OCI-LY7 (cell line): ENCODE data around the gene KDM6B. TPM values are rescaled to one million over a fixed set of nuclear protein-coding genes. Genes with fewer than 3 reads are reported as not detected.
A peak's percentile ranks its signal among the peaks of the same experiment; 100 is the strongest.

Source experiments
- BruUV-seq: library from RNA; stranded (reverse); fragments of 400-500 nt; replicated peaks from 2 replicates; lab custom pipeline; 2021; lab: Mats Ljungman, UMichigan
- CTCF ChIA-PET: fragments of 300-600 bp; sonication (Branson Sonifier 250); formaldehyde crosslinking; loops from one replicate; lab custom pipeline; 2022; ENCODE audit warnings: antibody characterized with exemption; ENCODE audit not compliant: unreplicated experiment; lab: Charles Lee
- POLR2A ChIA-PET: fragments of 300-600 bp; sonication (Branson Sonifier 250); formaldehyde crosslinking; loops from one replicate; lab custom pipeline; 2022; ENCODE audit warnings: antibody characterized with exemption; lab: Charles Lee
- DNase-seq: peaks from one replicate; pipeline ENCODE4 v3.0.0-alpha.2; 2015; ENCODE audit warnings: low spot score
- H2AFZ ChIP-seq: fragments of 200-600 bp; sonication (generic), shearing (Covaris generic); 2 replicates; pipeline ENCODE4 v1.6.1; 2014; ENCODE audit warnings: mild to moderate bottlenecking, antibody characterized with exemption, low read length, moderate library complexity
- H3K27ac ChIP-seq: fragments of 200-600 bp; sonication (generic); 2 replicates; pipeline ENCODE4 v1.5.1; 2014; ENCODE audit warnings: mixed run types, low read depth, mild to moderate bottlenecking, moderate library complexity, low read length, inconsistent platforms; ENCODE audit not compliant: poor library complexity, severe bottlenecking
- H3K36me3 ChIP-seq: fragments of 200-600 bp; sonication (generic); 2 replicates; pipeline ENCODE4 v1.6.1; 2014; ENCODE audit warnings: mild to moderate bottlenecking, antibody characterized with exemption, low read length, moderate library complexity, mixed read lengths; ENCODE audit not compliant: insufficient read depth
- H3K4me1 ChIP-seq: fragments of 200-600 bp; sonication (generic); 2 replicates; pipeline ENCODE4 v1.5.1; 2014; ENCODE audit warnings: mild to moderate bottlenecking, low read length; ENCODE audit not compliant: insufficient read depth, poor library complexity, severe bottlenecking
- H3K4me2 ChIP-seq: fragments of 200-600 bp; sonication (generic); 2 replicates; pipeline ENCODE4 v1.6.1; 2014; ENCODE audit warnings: mild to moderate bottlenecking, low read length
- H3K4me3 ChIP-seq: fragments of 200-600 bp; sonication (generic); 2 replicates; pipeline ENCODE4 v1.5.1; 2014; ENCODE audit warnings: mild to moderate bottlenecking, low read depth, low read length; ENCODE audit not compliant: poor library complexity, severe bottlenecking
- H3K79me2 ChIP-seq: fragments of 200-600 bp; sonication (generic); 2 replicates; pipeline ENCODE4 v1.6.1; 2016; ENCODE audit warnings: low read depth, mild to moderate bottlenecking, low read length, moderate library complexity, mixed read lengths; ENCODE audit not compliant: insufficient read depth
- H3K9me2 ChIP-seq: fragments of 200-600 bp; sonication (generic); 2 replicates; pipeline ENCODE4 v1.6.1; 2016; ENCODE audit warnings: mild to moderate bottlenecking, low read length, mixed read lengths; ENCODE audit not compliant: insufficient read depth
- H3K9me3 ChIP-seq: fragments of 200-600 bp; sonication (generic); 2 replicates; pipeline ENCODE4 v1.6.1; 2014; ENCODE audit warnings: mild to moderate bottlenecking, mixed run types, low read length, mixed read lengths
- H4K20me1 ChIP-seq: fragments of 200-600 bp; sonication (generic); 2 replicates; pipeline ENCODE4 v1.6.1; 2014; ENCODE audit warnings: mild to moderate bottlenecking, antibody characterized with exemption, low read length, moderate library complexity, mixed read lengths; ENCODE audit not compliant: insufficient read depth
- EZH2phosphoT487 ChIP-seq: fragments of 200-600 bp; sonication (generic); IDR thresholded peaks from 2 replicates; pipeline ENCODE4 v1.6.1; 2018; ENCODE audit warnings: low read depth, borderline replicate concordance, mild to moderate bottlenecking, mixed run types, antibody characterized with exemption, low read length, moderate library complexity, mixed read lengths
- intact Hi-C: fragments of 100-400 bp; cut with micrococcal nuclease; formaldehyde crosslinking; loops from one replicate; pipeline ENCODE4 v1.10.0; 2022; ENCODE audit not compliant: unreplicated experiment
- total RNA-seq, 2 experiments: library from RNA; depleted of rRNA in 1 of 2; stranded (reverse); fragments of >200 nt in 1 of 2; shearing (Covaris generic) in 1 of 2; gene quantifications; 2 replicates each; pipeline ENCODE4 v1.2.3, GENCODE V29; 2014 to 2022
- TF ChIP-seq, protein P1 (sequence below): fragments of 200-600 bp; sonication (generic); conservative IDR thresholded peaks from 2 replicates; pipeline ENCODE4 v1.5.1; 2014; ENCODE audit warnings: mild to moderate bottlenecking, antibody characterized with exemption, low read length, moderate library complexity, mixed read lengths

KDM6B gene
- total RNA-seq, 2 experiments from 2014 or later: 10.0 to 62.9 TPM

DNA sequence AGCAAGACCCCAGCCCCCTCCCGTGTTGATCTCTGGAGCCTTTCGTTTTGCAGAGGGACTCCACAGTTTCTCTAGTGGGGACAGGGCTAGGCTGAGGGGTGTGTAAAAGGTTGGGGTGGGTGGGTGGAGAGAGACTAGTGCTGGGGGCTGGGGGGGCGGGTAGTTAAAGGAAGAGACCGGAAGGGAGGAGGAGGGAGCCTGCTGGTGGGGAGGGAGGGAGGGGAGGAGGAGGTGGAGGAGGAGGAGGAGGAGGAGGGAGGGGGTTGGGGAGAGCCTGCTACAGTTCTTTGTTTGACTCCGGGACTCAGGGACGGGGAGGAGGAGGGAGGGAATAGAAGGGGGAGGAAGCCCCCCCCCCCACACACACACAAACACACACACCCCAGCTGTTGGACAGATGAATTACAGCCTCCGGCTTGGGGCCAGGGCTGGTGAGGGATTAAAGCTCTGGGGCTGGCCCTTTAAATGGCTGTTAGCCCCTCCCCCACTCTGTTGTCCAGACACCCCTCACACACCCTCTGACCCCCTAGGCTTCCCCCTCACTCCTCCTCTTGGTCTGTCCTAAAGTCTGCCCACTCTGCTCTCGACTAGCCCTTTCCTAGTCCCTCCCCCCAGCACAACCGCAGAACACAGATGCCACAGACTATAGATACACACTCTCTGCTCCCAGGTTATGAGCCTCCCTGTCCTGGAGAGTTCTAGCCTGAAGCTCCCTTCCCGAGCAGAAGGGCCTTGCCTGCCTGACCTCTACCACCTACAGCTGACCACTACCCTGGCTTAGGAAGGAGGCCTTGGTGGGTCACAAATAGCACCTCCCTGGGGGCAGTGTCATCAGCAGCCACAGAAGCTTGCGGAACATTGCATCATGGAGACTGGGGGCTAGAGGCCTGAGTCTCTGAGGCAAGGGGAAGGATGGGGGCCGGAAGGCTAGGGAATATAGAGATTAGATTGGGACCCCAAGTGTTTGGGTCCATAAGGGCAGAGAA is 4.4 kb downstream of the KDM6B start:
- ChIA-PET POLR2A (interaction anchor here (0.6 to 3.0 kb wide), 4 partner anchors 12 to 342 kb away, joined by 3 to 10 read pairs (median 4); partner anchors contain the start of genes NAA38 and TP53), CTCF (no interaction called here)
- peak overlapping the region; percentile 92 for H3K27ac ChIP-seq
- peaks cover 40% of the 10 kb centered on the region; the same call in 1 of the 2 replicates for H3K79me2 ChIP-seq
- peak overlapping the region; percentile 95 for H3K4me2 ChIP-seq
- TF ChIP-seq EZH2phosphoT487: no peak
- TF ChIP-seq, protein P1, sequence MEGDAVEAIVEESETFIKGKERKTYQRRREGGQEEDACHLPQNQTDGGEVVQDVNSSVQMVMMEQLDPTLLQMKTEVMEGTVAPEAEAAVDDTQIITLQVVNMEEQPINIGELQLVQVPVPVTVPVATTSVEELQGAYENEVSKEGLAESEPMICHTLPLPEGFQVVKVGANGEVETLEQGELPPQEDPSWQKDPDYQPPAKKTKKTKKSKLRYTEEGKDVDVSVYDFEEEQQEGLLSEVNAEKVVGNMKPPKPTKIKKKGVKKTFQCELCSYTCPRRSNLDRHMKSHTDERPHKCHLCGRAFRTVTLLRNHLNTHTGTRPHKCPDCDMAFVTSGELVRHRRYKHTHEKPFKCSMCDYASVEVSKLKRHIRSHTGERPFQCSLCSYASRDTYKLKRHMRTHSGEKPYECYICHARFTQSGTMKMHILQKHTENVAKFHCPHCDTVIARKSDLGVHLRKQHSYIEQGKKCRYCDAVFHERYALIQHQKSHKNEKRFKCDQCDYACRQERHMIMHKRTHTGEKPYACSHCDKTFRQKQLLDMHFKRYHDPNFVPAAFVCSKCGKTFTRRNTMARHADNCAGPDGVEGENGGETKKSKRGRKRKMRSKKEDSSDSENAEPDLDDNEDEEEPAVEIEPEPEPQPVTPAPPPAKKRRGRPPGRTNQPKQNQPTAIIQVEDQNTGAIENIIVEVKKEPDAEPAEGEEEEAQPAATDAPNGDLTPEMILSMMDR: no peak
- peaks cover 42% of the 10 kb centered on the region for H3K4me1 ChIP-seq
- intact Hi-C loops: loop anchor here (1.0 to 10.0 kb wide), 6 partner anchors 48 to 586 kb away; partner anchors contain the start of genes CTDNEP1, ELP5, HES7 and PER1
- H2AFZ ChIP-seq: no peak overlapping the region
- H3K36me3 ChIP-seq: peaks cover 12% of the 10 kb centered on the region; the same call in 1 of the 2 replicates
- peak; percentile 91 for DNase-seq
- TSS peak; percentile 63 for BruUV-seq
- peak overlapping the region; percentile 79 for H3K4me3 ChIP-seq
- H4K20me1 ChIP-seq: peaks cover 13% of the 10 kb centered on the region; the same call in 1 of the 2 replicates
- no peaks in the 10 kb centered on the region for H3K9me2 ChIP-seq
- H3K9me3 ChIP-seq: no peaks in the 10 kb centered on the region

DNA sequence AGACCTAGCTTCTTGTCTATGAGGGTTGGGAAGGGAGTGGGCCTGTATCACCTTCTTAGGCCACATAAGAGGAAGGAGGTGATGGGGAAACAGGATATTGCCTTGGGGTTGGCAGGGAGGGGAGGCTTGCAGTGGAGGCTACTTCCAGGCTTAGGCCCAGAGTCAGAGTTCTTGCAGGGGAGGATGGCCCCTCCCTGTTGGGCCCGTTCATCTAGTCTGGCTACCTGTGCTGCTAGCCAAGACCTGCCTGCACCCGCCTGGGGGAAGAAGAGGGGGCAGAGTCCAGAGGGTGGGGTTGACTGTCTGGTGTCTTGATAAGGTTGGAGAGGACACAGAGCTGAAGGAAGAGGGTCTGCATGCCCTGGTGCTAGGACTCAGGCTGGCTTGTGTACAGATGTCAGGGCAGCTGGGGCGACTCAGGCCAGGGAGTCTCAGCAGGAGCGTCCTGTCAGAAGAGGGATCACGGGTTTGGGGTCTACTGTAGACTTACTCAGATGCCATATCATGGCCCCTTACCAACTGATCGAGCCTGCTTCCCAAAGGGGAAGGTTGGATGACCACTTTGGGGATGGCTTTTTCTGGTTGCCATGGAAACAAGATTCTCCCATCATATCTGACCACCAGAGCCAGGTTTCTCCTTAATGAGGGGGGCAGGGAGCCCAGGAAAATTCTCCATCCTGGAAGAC is 5.3 kb downstream of the KDM6B start:
- intact Hi-C loops: loop anchor here (5.0 to 10.0 kb wide), 5 partner anchors 152 to 587 kb away; partner anchors contain the start of genes CTDNEP1, ELP5, HES7 and PER1
- peak overlapping the region; percentile 79 for H3K4me3 ChIP-seq

DNA sequence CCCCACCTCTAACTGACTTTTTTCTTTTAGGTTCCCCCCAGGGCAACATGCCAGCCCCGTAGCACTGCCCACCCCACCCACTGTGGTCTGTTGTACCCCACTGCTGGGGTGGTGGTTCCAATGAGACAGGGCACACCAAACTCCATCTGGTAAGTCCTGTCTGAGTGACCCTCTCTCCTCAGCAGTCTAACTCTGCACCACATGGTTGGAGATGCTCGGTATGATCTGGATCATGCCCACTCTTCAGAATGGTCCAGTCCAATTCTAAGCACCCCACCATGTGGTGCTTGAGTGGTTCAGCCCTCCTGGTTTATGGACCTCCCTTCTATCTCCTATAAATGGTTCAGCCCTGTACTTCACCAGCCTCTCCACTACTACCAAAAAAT is 5.9 kb downstream of the KDM6B start:
- no TSS peak for BruUV-seq
- TF ChIP-seq, protein P1: no peak
- no peak for TF ChIP-seq EZH2phosphoT487
- Histone ChIP-seq H4K20me1 (peaks cover 13% of the 10 kb centered on the region; the same call in 1 of the 2 replicates), H3K9me3 (no peaks in the 10 kb centered on the region), H3K9me2 (no peaks in the 10 kb centered on the region), H3K36me3 (peaks cover 12% of the 10 kb centered on the region; the same call in 1 of the 2 replicates), H3K79me2 (peaks cover 47% of the 10 kb centered on the region; the same call in 1 of the 2 replicates), H3K4me3 (peak overlapping the region; percentile 79), H3K4me2 (peak overlapping the region; percentile 95), H2AFZ (no peak overlapping the region), H3K4me1 (peaks cover 40% of the 10 kb centered on the region), H3K27ac (peak overlapping the region; percentile 92)
- ChIA-PET CTCF (no interaction called here), POLR2A (no interaction called here)
- intact Hi-C loops: loop anchor here (5.0 to 10.0 kb wide), 6 partner anchors 153 to 588 kb away; partner anchors contain the start of genes CTDNEP1, ELP5, HES7 and PER1
- peak; percentile 91 for DNase-seq

More for the DNA sequence above, 5.3 kb downstream of the KDM6B start:
- H2AFZ ChIP-seq: no peak overlapping the region
- no peaks in the 10 kb centered on the region for H3K9me2 ChIP-seq
- H3K9me3 ChIP-seq: no peaks in the 10 kb centered on the region
- peaks cover 13% of the 10 kb centered on the region; the same call in 1 of the 2 replicates for H4K20me1 ChIP-seq
- peaks cover 12% of the 10 kb centered on the region; the same call in 1 of the 2 replicates for H3K36me3 ChIP-seq
- H3K27ac ChIP-seq: peak overlapping the region; percentile 92
- DNase-seq: peak; percentile 57
- BruUV-seq: no TSS peak
- peaks cover 44% of the 10 kb centered on the region; the same call in 1 of the 2 replicates for H3K79me2 ChIP-seq
- ChIA-PET CTCF (no interaction called here), POLR2A (interaction anchor here (3.0 kb wide), 1 partner anchor 17 kb away, joined by 10 read pairs; the partner anchor contains the start of gene NAA38)
- TF ChIP-seq EZH2phosphoT487: no peak
- peak overlapping the region; percentile 95 for H3K4me2 ChIP-seq
- peaks cover 40% of the 10 kb centered on the region for H3K4me1 ChIP-seq
